H9 (cell line): Measurements from ENCODE around the gene MRPS18B. TPM values are rescaled to one million over a fixed set of nuclear protein-coding genes. Genes with fewer than 3 reads are reported as not detected.

Experiments
- DNase-seq: peaks from one replicate; pipeline ENCODE4 v3.0.0-alpha.2; 2017
- H2AFZ ChIP-seq: one replicate; pipeline ENCODE4 v1.6.1; 2013; ENCODE audit warnings: mild to moderate bottlenecking, low read length, control low read depth, moderate library complexity
- H2AK5ac ChIP-seq: 2 replicates; pipeline ENCODE4 v1.6.1; 2013; ENCODE audit warnings: low read length, control low read depth, mixed read lengths; ENCODE audit not compliant: insufficient read length
- H2BK120ac ChIP-seq: one replicate; pipeline ENCODE4 v1.6.1; 2013; ENCODE audit warnings: low read depth, mild to moderate bottlenecking, low read length, control low read depth, inconsistent platforms; ENCODE audit not compliant: poor library complexity, severe bottlenecking
- H2BK12ac ChIP-seq: 2 replicates; pipeline ENCODE4 v1.6.1; 2013; ENCODE audit warnings: low read length, control low read depth, mixed read lengths, low read depth; ENCODE audit not compliant: insufficient read length
- H2BK15ac ChIP-seq: 2 replicates; pipeline ENCODE4 v1.6.1; 2013; ENCODE audit warnings: low read depth, low read length, control low read depth
- H2BK20ac ChIP-seq: one replicate; pipeline ENCODE4 v1.6.1; 2013; ENCODE audit warnings: low read depth, mild to moderate bottlenecking, low read length, control low read depth, inconsistent platforms; ENCODE audit not compliant: poor library complexity, severe bottlenecking
- H2BK5ac ChIP-seq: 2 replicates; pipeline ENCODE4 v1.6.1; 2013; ENCODE audit warnings: low read length, control low read depth, mixed read lengths; ENCODE audit not compliant: insufficient read length
- H3K14ac ChIP-seq: 2 replicates; pipeline ENCODE4 v1.6.1; 2013; ENCODE audit warnings: low read length, control low read depth; ENCODE audit not compliant: insufficient read depth
- H3K18ac ChIP-seq: 2 replicates; pipeline ENCODE4 v1.6.1; 2013; ENCODE audit warnings: low read depth, mild to moderate bottlenecking, mixed read lengths, low read length, control low read depth; ENCODE audit not compliant: insufficient read length
- H3K23ac ChIP-seq: 2 replicates; pipeline ENCODE4 v1.6.1; 2013; ENCODE audit warnings: low read length, control low read depth, mixed read lengths, low read depth; ENCODE audit not compliant: insufficient read length
- H3K23me2 ChIP-seq: 2 replicates; pipeline ENCODE4 v1.6.1; 2013; ENCODE audit warnings: low read depth, mild to moderate bottlenecking, mixed read lengths, low read length, control low read depth; ENCODE audit not compliant: insufficient read length, poor library complexity, severe bottlenecking
- H3K27ac ChIP-seq: 2 replicates; pipeline ENCODE4 v1.5.1; 2013; ENCODE audit warnings: low read length, control low read depth, mixed read lengths, low read depth; ENCODE audit not compliant: insufficient read length
- H3K27me3 ChIP-seq: 2 replicates; pipeline ENCODE4 v1.6.1; 2013; ENCODE audit warnings: low read length, control low read depth, inconsistent platforms; ENCODE audit not compliant: insufficient read depth
- H3K4ac ChIP-seq: 2 replicates; pipeline ENCODE4 v1.6.1; 2013; ENCODE audit warnings: low read depth, mild to moderate bottlenecking, control low read depth, inconsistent platforms, low read length, moderate library complexity
- H3K4me1 ChIP-seq: 2 replicates; pipeline ENCODE4 v1.6.1; 2013; ENCODE audit warnings: low read length, control low read depth, inconsistent platforms; ENCODE audit not compliant: insufficient read depth
- H3K4me2 ChIP-seq: 2 replicates; pipeline ENCODE4 v1.6.1; 2013; ENCODE audit warnings: low read length, control low read depth, mixed read lengths; ENCODE audit not compliant: insufficient read length, insufficient read depth
- H3K56ac ChIP-seq: 2 replicates; pipeline ENCODE4 v1.6.1; 2013; ENCODE audit warnings: low read depth, mild to moderate bottlenecking, mixed read lengths, low read length, control low read depth; ENCODE audit not compliant: insufficient read length
- H3K79me1 ChIP-seq: 2 replicates; pipeline ENCODE4 v1.6.1; 2013; ENCODE audit warnings: low read depth, mild to moderate bottlenecking, moderate library complexity, low read length, control low read depth, inconsistent platforms; ENCODE audit not compliant: insufficient read depth, poor library complexity, severe bottlenecking
- H3K79me2 ChIP-seq: 2 replicates; pipeline ENCODE4 v1.6.1; 2013; ENCODE audit warnings: low read length, control low read depth, inconsistent platforms; ENCODE audit not compliant: insufficient read depth
- H3K9ac ChIP-seq: 2 replicates; pipeline ENCODE4 v1.6.1; 2013; ENCODE audit warnings: low read length, control low read depth, mixed read lengths; ENCODE audit not compliant: insufficient read length; ENCODE audit errors: extremely low read depth
- H3K9me3 ChIP-seq: one replicate; pipeline ENCODE4 v1.6.1; 2013; ENCODE audit warnings: low read depth, low read length, inconsistent platforms; ENCODE audit not compliant: control insufficient read depth
- H3T11ph ChIP-seq: one replicate; pipeline ENCODE4 v1.6.1; 2013; ENCODE audit warnings: mild to moderate bottlenecking, low read length, control low read depth, inconsistent platforms
- H4K20me1 ChIP-seq: one replicate; pipeline ENCODE4 v1.6.1; 2013; ENCODE audit not compliant: control insufficient read depth, insufficient read length, insufficient read depth
- H4K5ac ChIP-seq: 2 replicates; pipeline ENCODE4 v1.6.1; 2013; ENCODE audit warnings: low read depth, mild to moderate bottlenecking, mixed read lengths, low read length, control low read depth; ENCODE audit not compliant: insufficient read length
- H4K8ac ChIP-seq: replicated peaks from 2 replicates; pipeline ENCODE4 v1.6.1; 2013; ENCODE audit warnings: low read length, control low read depth, mixed read lengths, low read depth; ENCODE audit not compliant: insufficient read length
- H4K91ac ChIP-seq: 2 replicates; pipeline ENCODE4 v1.6.1; 2013; ENCODE audit warnings: low read depth, mild to moderate bottlenecking, moderate library complexity, mixed read lengths, low read length, control low read depth; ENCODE audit not compliant: insufficient read length
- H3K27ac Mint-ChIP-seq, 3 experiments: 2 replicates in 2 of 3; 3 replicates in 1 of 3; pipeline ENCODE4 v1.8.0; 2020 to 2021; ENCODE audit warnings: mixed read lengths in 3 of 3, mild to moderate bottlenecking in 1 of 3, moderate library complexity in 1 of 3
- H3K27me3 Mint-ChIP-seq: 2 replicates; pipeline ENCODE4 v1.8.0; 2021; ENCODE audit warnings: low read depth, mild to moderate bottlenecking, moderate library complexity, mixed read lengths
- H3K36me3 Mint-ChIP-seq, 3 experiments: 2 replicates in 2 of 3; 3 replicates in 1 of 3; pipeline ENCODE4 v1.8.0; 2020 to 2021; ENCODE audit warnings: low read depth in 3 of 3, mixed read lengths in 3 of 3; ENCODE audit not compliant: insufficient read depth in 1 of 3
- H3K4me1 Mint-ChIP-seq, 2 experiments: 2 replicates each; pipeline ENCODE4 v1.8.0; 2020; ENCODE audit warnings: mixed read lengths in 2 of 2
- H3K4me3 Mint-ChIP-seq, 2 experiments: 2 replicates in 1 of 2; 3 replicates in 1 of 2; pipeline ENCODE4 v1.8.0; 2020 to 2021; ENCODE audit warnings: mild to moderate bottlenecking in 2 of 2, mixed read lengths in 2 of 2, moderate library complexity in 1 of 2
- H3K9me3 Mint-ChIP-seq, 2 experiments: 2 replicates in 1 of 2; 3 replicates in 1 of 2; pipeline ENCODE4 v1.8.0; 2020; ENCODE audit warnings: mild to moderate bottlenecking in 2 of 2, mixed read lengths in 2 of 2, moderate library complexity in 1 of 2
- WGBS: extraction: QIAGEN DNeasy Blood & Tissue Kit; methylation state at CpG from one replicate; pipeline ENCODE4 v1.1.7; 2013; ENCODE audit warnings: missing lambda C conversion rate, low lambda C conversion rate, mixed read lengths; ENCODE audit not compliant: insufficient read length; ENCODE audit errors: extremely low coverage; 5-methylcytosine and 5-hydroxymethylcytosine counted together
- total RNA-seq: library from RNA; stranded (reverse); gene quantifications from 2 replicates; pipeline ENCODE4 v1.2.1, GENCODE V29; 2021
- TF ChIP-seq, protein P1 (sequence below): fragments of 200-600 bp; sonication (generic); conservative IDR thresholded peaks from 3 replicates; pipeline ENCODE4 v1.8.0; 2021; ENCODE audit warnings: antibody characterized with exemption, mild to moderate bottlenecking

MRPS18B gene
- total RNA-seq, 1 experiment from 2014 or later, result 54.0 TPM

DNA sequence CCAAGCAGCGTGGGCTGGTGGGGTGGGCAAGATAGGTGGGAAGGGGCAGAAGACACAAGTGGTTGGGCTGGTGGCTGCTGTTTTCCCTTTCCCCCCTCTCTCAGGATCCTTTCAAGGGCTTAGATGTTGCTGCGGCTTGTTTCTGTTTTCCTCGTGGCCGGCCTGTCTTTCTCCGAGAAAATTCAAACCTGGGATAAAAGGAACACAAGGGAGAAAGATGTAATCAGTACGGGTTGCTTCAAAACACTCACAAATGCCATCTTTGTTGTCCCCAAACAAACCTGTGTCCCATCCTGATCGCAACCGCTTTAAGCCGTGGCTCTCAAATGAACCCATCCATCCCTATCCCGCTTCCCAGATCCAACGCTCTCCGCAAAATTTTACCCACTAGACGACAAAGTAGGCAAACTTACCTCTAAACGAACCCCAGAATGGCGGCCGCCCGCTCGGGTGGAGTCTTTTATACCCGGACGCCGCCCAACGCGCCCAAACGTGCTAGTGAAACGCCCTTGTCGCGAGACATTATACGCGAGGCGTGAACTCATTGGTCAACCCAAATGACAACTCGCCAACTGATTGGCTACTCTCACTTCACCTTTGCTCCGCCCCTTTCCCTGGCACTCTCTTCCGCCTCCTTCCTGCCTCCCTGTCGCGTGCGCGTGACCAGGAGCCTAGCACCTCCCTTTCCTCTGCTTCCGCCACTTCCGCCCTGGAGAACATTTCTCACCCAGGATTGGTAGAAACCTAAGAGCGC, 652 bp upstream of the MRPS18B start, which contains the start of gene PPP1R10:
Gene PPP1R10 (minus strand): TSS at position 433 of the 754 bp plus-strand sequence. CDS start 7,299 bp downstream, outside the sequence.
- Histone ChIP-seq H4K20me1 (no peaks in the 10 kb centered on the region), H2BK120ac (no peak within 1 kb of the TSS), H2AFZ (no peak within 1 kb of the TSS), H4K91ac (no peak within 1 kb of the TSS), H3K79me2 (peaks cover 2% of the 10 kb centered on the region; the same call in 1 of the 2 replicates), H3K79me1 (peaks cover 4% of the 10 kb centered on the region), H2BK12ac (no peak within 1 kb of the TSS), H3K27ac (peak within 1 kb of the TSS; percentile 90), H2BK15ac (no peak within 1 kb of the TSS; the same call in 1 of the 2 replicates), H2AK5ac (peak within 1 kb of the TSS; percentile 71), H3K23ac (no peak within 1 kb of the TSS), H3T11ph (no peak within 1 kb of the TSS), H3K4me2 (peak within 1 kb of the TSS; percentile 89), H3K23me2 (peaks cover 21% of the 10 kb centered on the region), H3K4ac (no peak within 1 kb of the TSS; the same call in 1 of the 2 replicates), H4K8ac (no peak within 1 kb of the TSS), H3K4me1 (peaks cover 4% of the 10 kb centered on the region; the same call in 1 of the 2 replicates), H3K27me3 (no peaks in the 10 kb centered on the region), H2BK5ac (peak within 1 kb of the TSS; percentile 59), H3K9ac (peak within 1 kb of the TSS; percentile 99), H3K9me3 (no peaks in the 10 kb centered on the region), H3K18ac (peak within 1 kb of the TSS; percentile 87), H2BK20ac (no peak within 1 kb of the TSS), H4K5ac (peak within 1 kb of the TSS; percentile 63), H3K14ac (peak within 1 kb of the TSS; percentile 83), H3K56ac (peak within 1 kb of the TSS; percentile 95)
- H3K27ac Mint-ChIP-seq, result peak within 1 kb of the TSS; percentile 99 to 100 (median 100)
- peak within 1 kb of the TSS; percentile 92 to 97 for H3K4me3 Mint-ChIP-seq
- TF ChIP-seq, protein P1, sequence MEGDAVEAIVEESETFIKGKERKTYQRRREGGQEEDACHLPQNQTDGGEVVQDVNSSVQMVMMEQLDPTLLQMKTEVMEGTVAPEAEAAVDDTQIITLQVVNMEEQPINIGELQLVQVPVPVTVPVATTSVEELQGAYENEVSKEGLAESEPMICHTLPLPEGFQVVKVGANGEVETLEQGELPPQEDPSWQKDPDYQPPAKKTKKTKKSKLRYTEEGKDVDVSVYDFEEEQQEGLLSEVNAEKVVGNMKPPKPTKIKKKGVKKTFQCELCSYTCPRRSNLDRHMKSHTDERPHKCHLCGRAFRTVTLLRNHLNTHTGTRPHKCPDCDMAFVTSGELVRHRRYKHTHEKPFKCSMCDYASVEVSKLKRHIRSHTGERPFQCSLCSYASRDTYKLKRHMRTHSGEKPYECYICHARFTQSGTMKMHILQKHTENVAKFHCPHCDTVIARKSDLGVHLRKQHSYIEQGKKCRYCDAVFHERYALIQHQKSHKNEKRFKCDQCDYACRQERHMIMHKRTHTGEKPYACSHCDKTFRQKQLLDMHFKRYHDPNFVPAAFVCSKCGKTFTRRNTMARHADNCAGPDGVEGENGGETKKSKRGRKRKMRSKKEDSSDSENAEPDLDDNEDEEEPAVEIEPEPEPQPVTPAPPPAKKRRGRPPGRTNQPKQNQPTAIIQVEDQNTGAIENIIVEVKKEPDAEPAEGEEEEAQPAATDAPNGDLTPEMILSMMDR, result no peak
- H3K9me3 Mint-ChIP-seq, result peaks cover 8 to 12% of the 10 kb centered on the region in 2 experiments; a peak in 3 of 5 replicates
- peak; percentile 100 for DNase-seq
- H3K27me3 Mint-ChIP-seq, result no peaks in the 10 kb centered on the region; the same call in 1 of the 2 replicates
- peaks cover 28 to 32% of the 10 kb centered on the region in 2 experiments for H3K4me1 Mint-ChIP-seq
- peaks cover 35 to 61% (median 52%) of the 10 kb centered on the region in 3 experiments for H3K36me3 Mint-ChIP-seq
- WGBS, result no CpG with 5 or more reads among the region's 40 CpGs
